UCSD-AML1 (cell line): ENCODE results near the gene SPATA33.
A peak's percentile ranks its signal among the peaks of the same experiment; 100 is the strongest.

Experiments
- DNase-seq: peaks from one replicate; lab custom pipeline; 2025; ENCODE audit not compliant: unreplicated experiment; lab: John Stamatoyannopoulos, UW

SPATA33 gene

DNA sequence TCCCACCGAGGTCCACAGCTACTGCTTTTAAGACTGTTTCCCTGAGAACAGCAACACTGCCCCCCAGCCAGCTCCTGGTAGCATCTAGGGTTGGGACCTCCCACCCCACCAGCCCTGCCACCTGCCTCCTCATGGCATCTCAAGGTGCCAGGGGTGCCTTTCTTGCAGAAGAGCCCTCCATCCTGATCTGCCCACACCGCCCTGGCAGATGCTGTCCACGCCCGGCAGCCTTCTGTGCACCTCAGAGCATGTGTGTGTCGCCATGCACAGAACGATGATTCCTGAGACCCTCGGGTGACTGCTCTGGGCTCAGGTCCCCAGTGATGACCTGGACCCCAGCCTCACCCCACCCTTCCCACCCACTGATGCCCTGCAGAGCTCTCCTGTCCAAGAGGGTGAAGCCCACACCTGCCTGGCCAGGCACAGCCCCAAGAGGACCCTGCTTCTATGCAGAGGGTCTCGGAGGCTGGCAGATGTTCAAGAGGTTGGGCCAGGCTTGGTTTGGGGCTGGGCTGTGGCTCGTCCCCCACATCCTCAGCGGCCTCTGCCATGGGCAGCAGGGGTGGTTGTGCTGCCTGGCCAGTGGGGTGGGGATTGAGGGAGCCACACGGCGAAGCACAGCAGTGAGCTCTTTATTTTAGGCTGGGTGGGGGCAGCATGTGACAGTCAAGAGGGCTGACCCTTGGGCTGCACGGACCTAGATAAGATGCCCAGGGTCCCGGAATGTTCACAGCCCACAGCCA is 49.1 kb downstream of the SPATA33 start:
- no peak for DNase-seq

GRCh38 chr16:89707695-89708094 is 50.1 kb downstream of the SPATA33 start:
- no peak for DNase-seq

GRCh38 chr16:89708481-89708931 is 50.9 kb downstream of the SPATA33 start:
- no peak for DNase-seq

DNA sequence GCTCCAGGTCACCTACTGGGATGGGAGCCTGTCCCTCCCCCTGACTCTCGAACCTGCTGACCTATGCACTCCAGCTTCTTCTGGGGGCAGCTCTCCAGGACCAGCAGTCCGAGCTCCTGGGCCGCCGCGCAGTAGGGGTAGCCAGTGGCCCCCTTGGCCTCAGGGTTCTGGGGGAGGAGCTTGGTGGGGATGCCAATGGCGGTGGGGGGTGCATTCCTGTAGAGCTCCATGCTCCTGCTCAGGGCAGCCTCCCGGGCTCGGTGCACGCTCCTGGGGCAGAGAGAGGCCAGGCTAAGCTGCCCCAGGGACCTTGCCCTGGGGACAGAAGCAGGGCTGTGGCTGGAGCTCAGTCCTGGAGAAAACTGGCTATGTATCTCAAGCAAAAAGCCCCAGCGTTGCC is 51.5 kb downstream of the SPATA33 start:
- no peak for DNase-seq

DNA sequence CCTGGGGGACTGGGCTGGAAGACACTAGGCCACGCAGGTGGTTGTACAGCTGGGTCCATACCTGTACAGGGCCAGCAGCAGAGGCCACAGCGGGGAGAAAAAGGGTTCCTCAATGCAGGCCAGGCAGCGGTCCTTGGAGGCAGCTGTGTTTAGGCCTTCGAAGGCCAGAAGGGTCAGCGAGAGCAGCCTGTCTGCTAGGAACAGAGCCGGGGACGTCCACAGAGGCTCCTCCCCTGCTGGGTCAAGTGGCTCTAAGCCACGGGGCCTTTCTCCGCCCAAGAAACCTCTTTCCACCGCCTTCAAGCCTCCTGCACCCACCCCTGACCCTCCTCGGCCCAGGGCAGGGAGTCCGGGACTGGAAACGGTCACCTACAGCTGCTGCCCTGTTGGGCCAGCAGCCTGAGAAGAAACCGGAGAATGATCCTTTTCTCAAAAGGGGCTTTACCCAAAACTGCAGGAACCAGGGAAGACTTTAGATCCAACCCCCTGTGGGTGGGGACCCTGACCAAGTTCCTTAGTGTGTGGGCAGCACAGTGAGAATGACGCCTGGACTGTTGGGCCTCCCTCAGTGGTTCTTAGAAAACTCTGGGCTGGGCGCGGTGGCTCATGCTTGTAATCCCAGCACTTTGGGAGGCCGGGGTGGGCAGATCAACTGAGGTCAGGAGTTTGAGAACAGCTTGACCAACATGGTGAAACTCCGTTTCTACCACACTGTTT is 52.2 kb downstream of the SPATA33 start:
- DNase-seq: no peak

- no peak for DNase-seq
Measured at GRCh38 chr16:89710709-89711564, 53.3 kb downstream of the SPATA33 start.

DNA sequence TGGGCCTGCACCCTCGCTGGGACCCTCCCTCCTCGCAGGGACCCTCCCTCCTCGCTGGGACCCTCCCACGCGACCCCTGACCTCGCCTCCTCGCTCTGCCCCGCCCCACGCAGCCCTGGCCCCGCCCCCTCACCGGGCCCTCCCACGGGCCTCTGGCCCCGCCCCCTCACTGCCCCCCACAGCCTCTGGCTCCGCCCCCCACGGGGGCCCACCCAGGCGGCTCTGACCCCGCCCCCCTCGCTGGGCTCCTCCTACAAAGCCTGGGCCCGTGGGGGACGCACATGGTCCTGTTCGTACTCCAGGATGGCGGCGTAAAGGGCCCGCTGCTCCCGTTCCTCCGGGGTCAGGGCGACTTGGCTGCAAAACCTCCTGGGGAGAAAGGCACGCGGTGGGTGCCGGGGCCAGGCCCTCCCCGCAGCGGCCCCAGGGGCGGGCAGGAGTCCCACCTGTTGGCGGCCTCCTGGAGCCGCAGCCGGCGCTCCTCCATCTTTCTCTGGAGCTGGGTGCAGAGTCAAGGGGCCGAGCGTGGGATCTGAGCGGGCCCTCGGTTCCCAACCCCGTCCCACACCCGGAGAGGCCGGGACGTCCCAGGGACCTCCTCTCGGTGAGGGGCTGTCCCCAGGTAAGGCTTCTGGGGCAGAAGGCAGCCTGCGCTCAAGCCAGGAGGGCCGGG is 54.1 kb downstream of the SPATA33 start:
- DNase-seq: peak; percentile 86

GRCh38 chr16:89712274-89712781 is 54.7 kb downstream of the SPATA33 start:
- no peak for DNase-seq

DNA sequence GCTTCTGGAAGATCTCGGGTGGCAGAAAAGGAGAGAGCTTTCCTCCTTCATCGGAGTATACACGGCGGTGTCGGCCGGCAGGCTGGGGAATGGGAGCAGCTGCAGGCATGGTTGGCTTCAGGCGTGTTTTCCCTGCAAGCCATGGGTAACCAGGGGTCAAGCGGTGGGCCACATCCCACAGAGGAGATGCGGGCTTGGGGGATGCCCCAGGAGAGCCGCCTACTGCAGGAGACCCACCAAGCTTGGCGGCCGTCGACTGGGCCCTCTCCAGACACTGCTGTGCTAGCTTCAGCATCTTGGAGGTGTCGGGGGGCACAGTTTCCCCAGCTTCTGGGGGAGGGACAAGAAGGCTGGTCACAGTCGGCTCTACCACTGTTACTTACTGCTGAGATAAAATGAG is 58.9 kb downstream of the SPATA33 start:
- no peak for DNase-seq

GRCh38 chr16:89716916-89717687 is 59.5 kb downstream of the SPATA33 start:
- DNase-seq: no peak

DNA sequence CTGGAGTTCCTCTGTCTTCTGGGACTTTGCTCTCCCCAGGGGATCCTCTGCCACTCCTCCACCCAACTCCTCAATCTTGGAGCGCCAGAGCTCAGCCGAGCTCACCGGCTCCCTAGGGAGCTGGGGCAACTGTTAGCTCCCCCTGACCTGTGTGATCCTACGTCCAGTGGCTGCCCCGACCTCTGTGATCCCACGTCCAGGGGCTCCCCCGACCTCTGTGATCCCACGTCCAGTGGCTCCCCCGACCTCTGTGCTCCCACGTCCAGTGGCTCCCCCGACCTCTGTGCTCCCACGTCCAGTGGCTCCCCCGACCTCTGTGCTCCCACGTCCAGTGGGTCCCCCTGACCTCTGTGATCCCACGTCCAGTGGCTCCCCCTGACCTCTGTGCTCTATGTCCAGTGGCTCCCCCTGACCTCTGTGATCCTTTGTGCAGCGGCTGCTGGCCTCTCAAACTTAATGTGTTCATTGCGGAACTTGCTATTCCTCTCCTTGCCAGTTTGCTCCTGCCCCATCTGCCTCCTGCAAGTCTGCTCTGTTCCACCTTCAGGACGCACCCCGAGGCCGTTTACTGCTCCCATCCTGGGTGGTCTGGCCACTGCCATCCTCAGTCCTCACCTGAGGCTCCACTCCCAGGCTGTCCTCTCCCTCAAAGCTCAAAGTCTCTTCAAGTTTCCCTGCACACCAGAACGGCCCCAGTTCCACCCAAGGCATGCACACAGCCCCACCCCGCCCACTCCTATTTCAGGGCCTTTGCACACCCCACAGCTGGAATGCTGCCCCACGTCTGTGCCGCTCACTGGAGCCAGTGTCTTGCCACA is 60.3 kb downstream of the SPATA33 start:
- no peak for DNase-seq
